ENCODE measurements around the gene NPIPB12.
"Not testable (repeated sequence)": the region's sequence is repeated elsewhere in the genome, so short reads cannot be mapped to it uniquely, and the experiment has no call there.

- not testable (repeated sequence) for TF ChIP-seq POLR2A (IDR thresholded peaks at IDR 0.05)
- TF ChIP-seq, protein P1, sequence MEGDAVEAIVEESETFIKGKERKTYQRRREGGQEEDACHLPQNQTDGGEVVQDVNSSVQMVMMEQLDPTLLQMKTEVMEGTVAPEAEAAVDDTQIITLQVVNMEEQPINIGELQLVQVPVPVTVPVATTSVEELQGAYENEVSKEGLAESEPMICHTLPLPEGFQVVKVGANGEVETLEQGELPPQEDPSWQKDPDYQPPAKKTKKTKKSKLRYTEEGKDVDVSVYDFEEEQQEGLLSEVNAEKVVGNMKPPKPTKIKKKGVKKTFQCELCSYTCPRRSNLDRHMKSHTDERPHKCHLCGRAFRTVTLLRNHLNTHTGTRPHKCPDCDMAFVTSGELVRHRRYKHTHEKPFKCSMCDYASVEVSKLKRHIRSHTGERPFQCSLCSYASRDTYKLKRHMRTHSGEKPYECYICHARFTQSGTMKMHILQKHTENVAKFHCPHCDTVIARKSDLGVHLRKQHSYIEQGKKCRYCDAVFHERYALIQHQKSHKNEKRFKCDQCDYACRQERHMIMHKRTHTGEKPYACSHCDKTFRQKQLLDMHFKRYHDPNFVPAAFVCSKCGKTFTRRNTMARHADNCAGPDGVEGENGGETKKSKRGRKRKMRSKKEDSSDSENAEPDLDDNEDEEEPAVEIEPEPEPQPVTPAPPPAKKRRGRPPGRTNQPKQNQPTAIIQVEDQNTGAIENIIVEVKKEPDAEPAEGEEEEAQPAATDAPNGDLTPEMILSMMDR (IDR thresholded peaks at IDR 0.05), result not testable (repeated sequence)
These were observed 34.1 kb downstream of the NPIPB12 start for GRCh38 chr16:29472065-29472464.
